HG03045 (cell line): ENCODE results near the gene APLF.

ENCODE experiments used
- ATAC-seq: cut with Tn5 transposase; IDR thresholded peaks from one replicate; pipeline ENCODE4 v1.9.1; 2021; ENCODE audit warnings: mild to moderate bottlenecking, moderate library complexity; ENCODE audit not compliant: unreplicated experiment

Gene APLF, protein sequence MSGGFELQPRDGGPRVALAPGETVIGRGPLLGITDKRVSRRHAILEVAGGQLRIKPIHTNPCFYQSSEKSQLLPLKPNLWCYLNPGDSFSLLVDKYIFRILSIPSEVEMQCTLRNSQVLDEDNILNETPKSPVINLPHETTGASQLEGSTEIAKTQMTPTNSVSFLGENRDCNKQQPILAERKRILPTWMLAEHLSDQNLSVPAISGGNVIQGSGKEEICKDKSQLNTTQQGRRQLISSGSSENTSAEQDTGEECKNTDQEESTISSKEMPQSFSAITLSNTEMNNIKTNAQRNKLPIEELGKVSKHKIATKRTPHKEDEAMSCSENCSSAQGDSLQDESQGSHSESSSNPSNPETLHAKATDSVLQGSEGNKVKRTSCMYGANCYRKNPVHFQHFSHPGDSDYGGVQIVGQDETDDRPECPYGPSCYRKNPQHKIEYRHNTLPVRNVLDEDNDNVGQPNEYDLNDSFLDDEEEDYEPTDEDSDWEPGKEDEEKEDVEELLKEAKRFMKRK

GRCh38 chr2:68467077-68467960, at the start of gene APLF, which contains the start of gene FBXO48:
TSS of gene APLF (plus strand) at chr2:68467585. CDS start at chr2:68467732, 147 bp downstream.
TSS of gene FBXO48 (minus strand) at chr2:68467294. CDS start at chr2:68465145, 2,149 bp downstream.
- ATAC-seq = peak; percentile 96

DNA sequence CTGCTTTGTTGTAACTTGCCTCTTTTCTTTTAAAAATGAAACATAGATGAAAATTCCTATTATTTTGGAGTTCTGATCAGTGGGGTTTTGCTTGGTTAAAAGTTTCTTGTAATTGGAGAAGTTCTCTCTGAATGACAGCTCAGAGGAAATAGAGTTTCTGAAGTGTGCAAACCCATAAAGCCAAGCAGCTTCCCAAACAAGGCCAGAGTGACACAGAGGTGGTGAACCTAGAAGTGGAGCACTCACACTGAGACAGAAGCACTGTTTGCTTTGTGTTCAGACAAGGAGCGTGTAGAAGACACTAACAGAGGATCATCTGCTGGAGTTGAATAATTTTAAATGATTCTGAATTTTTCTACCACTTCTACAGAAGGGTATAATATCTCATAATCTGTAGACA, 49.5 kb upstream of the APLF start:
- no peak for ATAC-seq

DNA sequence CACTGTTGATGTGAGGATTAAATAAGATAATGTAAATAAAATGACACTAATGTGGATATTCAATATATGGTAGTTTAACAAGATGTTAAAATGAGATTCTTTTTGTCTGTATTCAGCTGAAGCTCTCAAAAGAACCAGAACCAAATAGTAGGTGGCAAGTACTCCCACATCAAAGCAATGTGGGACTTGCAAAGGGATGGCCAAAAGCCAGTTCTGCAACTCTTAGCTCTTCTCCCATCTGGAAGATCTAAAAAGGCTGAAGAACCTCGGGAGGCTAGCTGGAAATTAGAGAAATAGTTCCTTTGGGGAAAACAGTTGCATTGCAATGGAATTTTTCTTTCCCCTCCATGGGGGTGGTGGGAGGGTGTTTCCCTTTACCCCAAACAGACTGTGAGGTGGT, 49.0 kb upstream of the APLF start:
- no peak for ATAC-seq

- no peak for ATAC-seq
Observed at GRCh38 chr2:68418855-68419254, 48.5 kb upstream of the APLF start.

GRCh38 chr2:68420254-68420910, 47.0 kb upstream of the APLF start:
- ATAC-seq = no peak

DNA sequence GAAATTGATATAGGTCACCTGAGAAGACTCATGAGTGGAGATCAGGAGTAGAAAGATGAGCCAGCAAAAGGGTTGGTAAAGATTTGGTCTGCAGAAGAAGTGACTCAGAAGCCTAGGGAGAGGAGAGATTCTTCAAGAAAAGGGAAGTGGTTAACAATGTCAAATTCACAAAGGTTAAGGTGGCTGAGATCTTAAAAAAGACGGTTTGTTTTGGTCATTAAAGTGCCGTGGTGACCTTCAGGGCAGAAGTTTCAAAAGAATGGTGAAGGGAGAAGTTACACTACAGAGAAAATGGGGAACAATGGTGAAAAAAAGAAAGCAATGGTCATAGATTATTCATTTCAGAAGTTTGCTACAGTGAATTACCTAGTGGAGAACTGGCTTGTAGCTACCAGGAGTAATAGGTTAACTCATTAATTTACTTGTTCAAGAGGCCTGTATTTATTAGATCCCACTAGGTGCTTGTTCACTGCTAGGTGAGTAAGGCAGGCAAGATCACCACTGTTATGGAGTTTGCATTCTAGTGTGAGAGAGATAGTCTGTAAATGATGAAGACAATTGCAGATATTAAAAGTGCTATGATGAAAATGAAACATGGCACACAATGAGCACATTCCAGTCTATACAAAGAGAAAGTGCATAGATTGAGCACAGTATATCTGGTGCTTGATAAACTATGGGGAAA, 43.3 kb upstream of the APLF start:
- peak; percentile 73 for ATAC-seq

DNA sequence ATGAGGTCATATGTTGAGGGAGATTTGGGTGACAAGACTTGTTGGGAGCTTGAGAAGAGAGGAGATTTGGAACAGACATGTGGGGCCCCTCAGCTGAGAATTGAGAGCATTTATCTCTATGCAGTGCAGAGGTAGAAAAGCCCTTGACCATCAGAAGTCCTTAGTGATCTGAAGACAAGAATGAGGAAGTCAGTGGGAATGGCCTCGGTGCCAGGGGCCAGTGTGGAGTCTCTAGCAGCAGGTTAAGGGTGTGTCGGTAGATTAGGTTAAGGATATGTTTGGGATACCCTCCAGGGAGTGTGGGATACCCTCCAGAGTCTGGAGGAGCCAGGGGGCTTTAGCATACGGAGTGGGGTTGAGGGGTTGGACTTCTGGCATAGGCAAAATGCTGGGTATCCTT, 41.9 kb upstream of the APLF start:
- ATAC-seq = no peak

DNA sequence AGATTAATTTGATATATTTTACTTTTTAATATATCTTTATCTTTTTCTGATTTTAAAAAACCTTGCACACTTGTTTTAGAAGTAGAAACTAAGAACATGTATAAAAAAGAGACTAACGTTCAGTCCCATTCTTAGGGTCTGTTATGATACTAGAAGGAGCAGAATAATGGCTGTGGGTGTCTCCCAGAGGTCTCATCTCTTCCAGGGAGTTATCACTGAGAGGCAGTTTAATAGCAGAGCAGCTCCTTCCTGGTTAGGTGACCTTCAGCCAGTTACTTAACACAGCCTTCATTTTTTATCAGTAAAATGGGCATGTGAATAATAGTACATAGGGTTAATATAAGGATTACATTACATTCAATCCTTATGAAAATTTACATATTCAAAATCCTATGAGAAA, 40.9 kb upstream of the APLF start:
- no peak for ATAC-seq

DNA sequence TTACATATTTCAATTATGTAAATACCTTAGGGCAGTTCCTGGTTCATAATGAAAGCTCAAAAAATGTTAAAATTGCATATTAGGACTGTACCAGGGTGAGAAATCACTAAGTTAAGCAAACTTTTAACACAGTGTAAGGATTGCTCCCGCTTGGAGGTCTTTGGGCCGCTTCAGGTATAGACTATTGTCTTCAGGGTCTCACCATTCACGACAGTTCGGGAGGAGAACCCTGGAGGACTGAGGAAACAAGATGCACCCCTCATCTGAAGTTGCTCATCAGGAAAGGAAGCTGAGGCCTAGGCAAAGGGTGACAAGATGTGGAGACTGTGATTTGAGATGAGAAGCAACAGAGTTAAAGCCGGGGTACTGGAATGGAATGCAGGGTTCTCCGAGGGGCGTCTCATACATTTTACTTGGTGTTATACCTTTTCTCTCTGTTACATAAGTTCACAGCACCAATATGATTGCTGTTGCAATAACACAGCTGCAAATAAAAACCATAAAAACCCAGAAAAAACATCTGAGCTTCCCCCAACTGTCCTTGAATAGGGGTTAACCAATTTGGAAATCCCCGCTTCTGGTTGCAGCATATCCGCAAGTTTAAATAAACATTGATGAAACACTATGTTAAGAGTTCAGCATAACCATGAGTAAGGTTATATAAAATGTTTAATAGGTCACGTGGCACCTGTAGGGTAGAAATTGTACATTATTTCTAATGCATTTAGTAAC, 40.4 kb upstream of the APLF start:
- no peak for ATAC-seq

DNA sequence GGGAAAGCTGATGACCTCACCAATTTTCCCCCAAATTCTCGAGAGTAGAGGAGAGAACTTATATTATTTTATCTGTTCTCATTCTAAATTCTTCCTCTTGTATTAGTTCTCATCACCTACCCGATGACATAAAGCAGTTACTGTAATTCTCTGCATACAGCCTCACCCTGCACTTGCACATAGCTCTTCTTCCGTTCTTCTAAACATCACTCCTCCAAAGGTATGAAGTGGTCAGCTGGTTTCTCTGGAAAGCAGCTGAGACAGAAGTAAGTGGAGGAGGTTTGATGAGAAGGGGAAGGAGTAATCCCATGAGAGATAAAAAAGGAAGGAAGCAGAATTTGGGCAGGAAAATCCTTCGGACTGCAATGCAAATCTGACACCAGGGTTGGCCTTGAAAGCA, 39.3 kb upstream of the APLF start:
- ATAC-seq = no peak

DNA sequence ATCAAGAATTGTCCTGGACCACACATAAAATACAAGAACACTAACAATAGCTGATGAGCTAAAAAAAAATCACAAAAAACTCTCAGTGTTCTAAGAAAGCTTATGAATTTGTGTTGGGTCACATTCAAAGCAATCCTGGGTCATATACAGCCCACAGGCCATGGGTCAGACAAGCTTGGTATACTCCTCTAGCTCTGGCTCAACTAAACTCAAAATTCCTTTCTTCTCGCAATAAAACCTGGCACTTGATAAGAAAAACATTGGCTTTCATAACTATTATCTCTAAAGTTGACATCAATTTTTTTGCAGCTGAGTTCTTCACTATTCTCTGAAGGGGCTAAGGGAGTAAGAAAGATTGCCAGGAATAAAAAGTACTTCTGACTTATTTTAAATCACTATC, 38.6 kb upstream of the APLF start:
- ATAC-seq = no peak

DNA sequence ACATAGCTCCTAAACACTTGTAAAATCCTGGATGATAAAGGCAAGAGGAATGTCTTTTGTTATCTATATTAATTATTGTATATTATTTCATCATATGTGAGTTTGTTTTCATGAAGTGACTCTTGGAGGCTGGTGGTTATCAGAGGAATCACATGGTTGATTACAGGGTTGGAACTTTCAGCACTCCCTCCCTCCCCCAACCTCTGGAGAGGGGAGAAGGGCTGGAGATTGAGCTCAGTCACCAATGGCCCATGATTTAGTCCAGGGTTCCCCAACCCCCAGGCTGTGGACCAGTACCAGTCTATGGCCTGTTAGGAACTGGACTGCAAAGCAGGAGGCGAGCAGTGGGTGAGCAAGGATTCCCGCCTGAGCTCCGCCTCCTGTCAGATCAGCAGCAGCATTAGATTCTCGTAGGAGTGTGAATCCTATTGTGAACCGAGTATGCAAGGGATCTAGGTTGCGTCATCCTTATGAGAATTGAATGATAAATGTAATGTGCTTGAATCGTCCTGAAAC, 38.0 kb upstream of the APLF start:
- ATAC-seq = no peak

DNA sequence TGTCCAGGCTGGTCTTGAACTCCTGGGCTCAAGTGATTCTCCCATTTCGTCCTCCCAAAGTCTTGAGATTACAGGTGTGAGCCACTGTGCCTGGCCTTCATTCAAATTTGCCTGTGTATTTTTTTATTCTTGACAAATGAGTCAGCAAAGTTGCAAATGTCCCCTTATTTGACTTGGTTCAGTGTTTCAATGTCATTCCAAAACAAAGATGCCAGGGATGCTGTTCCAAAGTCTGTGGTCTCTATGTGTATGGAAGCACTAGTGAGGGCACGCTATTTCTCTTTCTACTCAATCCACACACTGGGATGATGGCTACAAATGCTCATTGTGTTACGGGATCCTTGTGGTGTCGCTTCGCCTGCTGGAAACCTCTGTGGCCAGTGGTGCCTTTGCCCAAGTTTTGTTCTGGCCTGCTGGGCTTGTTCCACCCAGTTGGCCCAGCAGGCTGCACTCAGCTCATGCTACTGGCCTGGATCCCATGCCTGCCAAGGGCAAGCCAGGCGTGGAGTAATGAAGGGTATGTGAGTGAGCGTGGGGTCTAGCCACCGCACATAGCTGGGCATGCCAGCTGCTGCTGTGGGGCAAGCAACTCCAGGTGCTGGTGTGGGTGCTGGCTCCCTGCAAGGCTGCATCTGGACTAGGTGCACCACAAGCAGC, 35.9 kb upstream of the APLF start:
- ATAC-seq = no peak

- ATAC-seq = no peak
Observed at GRCh38 chr2:68432696-68433658, 34.4 kb upstream of the APLF start.

- ATAC-seq = no peak
Observed at GRCh38 chr2:68434981-68435380, 32.4 kb upstream of the APLF start.

- ATAC-seq = no peak
Observed at GRCh38 chr2:68435615-68436014, 31.8 kb upstream of the APLF start.

- ATAC-seq = no peak
Observed at GRCh38 chr2:68436270-68436669, 31.1 kb upstream of the APLF start.
